ENCODE data around the gene RNF149. TPM values are rescaled to one million over a fixed set of nuclear protein-coding genes. Genes with fewer than 3 reads are reported as not detected.
"Not testable (repeated sequence)": the region's sequence is repeated elsewhere in the genome, so short reads cannot be mapped to it uniquely, and the experiment has no call there.

Gene RNF149
- total RNA-seq, 4 donors from 2014 or later = 14.7 to 27.7 (median 18.5) TPM

DNA sequence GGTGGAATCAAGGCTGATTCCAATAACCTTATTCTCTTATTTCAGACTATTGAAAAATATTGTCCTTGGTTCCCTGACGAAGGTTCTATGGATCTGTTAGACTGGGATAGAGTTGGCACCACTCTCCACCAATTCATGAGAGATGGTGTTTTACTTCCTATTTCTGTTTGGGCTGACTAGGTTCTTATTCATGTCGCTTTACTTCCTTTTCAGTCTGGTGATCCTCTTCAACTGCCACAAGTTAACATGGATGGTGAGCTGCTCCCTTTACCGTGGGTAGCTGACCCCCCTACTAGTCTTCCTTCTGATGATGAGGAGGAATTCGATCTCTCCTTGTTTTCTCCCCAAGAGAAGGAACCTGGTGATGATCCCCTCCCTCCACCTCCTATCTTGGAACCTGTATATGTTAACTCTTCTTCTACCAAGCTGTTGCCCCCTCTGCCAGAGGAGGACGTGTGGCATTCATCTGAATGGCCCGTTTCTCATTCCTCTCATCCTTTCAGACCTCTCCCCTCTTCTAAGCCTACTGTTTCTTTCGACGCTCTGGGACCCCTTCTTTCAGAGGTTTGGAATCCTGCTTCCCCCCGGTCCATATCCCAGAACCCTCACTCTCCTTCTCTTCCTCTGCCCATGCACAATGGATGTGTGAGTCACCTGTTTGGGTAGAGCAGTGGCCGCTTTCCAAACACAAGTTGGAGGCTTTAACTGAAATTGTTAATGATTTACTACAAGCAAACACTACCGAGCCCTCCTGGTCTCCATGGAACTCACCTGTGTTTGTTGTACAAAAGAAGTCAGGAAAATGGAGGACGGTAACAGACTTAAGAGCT, 69.4 kb downstream of the RNF149 start:
- in situ Hi-C loops (cut with MboI; ENCODE audit: low sequenced_read_pairs in 4 of 4) = no loop called here
- ATAC-seq = no peak
- Histone ChIP-seq H3K36me3 (no peaks in the 10 kb centered on the region), H3K27ac (no peak overlapping the region), H3K4me1 (peaks cover 0 to 6% of the 10 kb centered on the region in 2 donors), H3K9me3 (no peaks in the 10 kb centered on the region), H3K27me3 (no peaks in the 10 kb centered on the region), H3K4me3 (no peak overlapping the region)
- intact Hi-C loops (cut with DNase I; ENCODE audit: low total_unique reads) = no loop called here
- DNase-seq = no peak
- no peak for TF ChIP-seq POLR2A (IDR thresholded peaks at IDR 0.05)
- TF ChIP-seq CTCF (IDR thresholded peaks at IDR 0.05 in 4 of 5, conservative IDR thresholded peaks at IDR 0.05 in 1 of 5) = no peak

GRCh38 chr2:101237944-101238343, 70.6 kb downstream of the RNF149 start:
- in situ Hi-C loops (cut with MboI; ENCODE audit: low sequenced_read_pairs in 4 of 4); intact Hi-C loops (cut with DNase I; ENCODE audit: low total_unique reads); ATAC-seq: not testable (repeated sequence)

GRCh38 chr2:101235956-101236355, 72.5 kb downstream of the RNF149 start:
- H3K4me1 ChIP-seq; H3K4me3 ChIP-seq; in situ Hi-C loops (cut with MboI; ENCODE audit: low sequenced_read_pairs in 4 of 4); intact Hi-C loops (cut with DNase I; ENCODE audit: low total_unique reads); H3K27me3 ChIP-seq; ATAC-seq; H3K27ac ChIP-seq; DNase-seq; H3K9me3 ChIP-seq; H3K36me3 ChIP-seq: not testable (repeated sequence)

More at GRCh38 chr2:101237944-101238343, 70.6 kb downstream of the RNF149 start:
- not testable (repeated sequence) for H3K9me3 ChIP-seq, H3K27ac ChIP-seq, H3K36me3 ChIP-seq, H3K27me3 ChIP-seq, H3K4me3 ChIP-seq, H3K4me1 ChIP-seq, DNase-seq

GRCh38 chr2:101234169-101234938, 74.1 kb downstream of the RNF149 start:
- no peaks in the 10 kb centered on the region for H3K4me1 ChIP-seq
- DNase-seq (no peak), ATAC-seq (no peak)
- H3K27ac ChIP-seq = no peak overlapping the region
- no peaks in the 10 kb centered on the region for H3K36me3 ChIP-seq
- no peak overlapping the region for H3K4me3 ChIP-seq
- no peaks in the 10 kb centered on the region for H3K27me3 ChIP-seq
- intact Hi-C loops (cut with DNase I; ENCODE audit: low total_unique reads) = no loop called here
- in situ Hi-C loops (cut with MboI; ENCODE audit: low sequenced_read_pairs in 4 of 4) = no loop called here
- TF ChIP-seq POLR2A (IDR thresholded peaks at IDR 0.05) = no peak
- no peak for TF ChIP-seq CTCF (IDR thresholded peaks at IDR 0.05 in 4 of 5, conservative IDR thresholded peaks at IDR 0.05 in 1 of 5)
- no peaks in the 10 kb centered on the region for H3K9me3 ChIP-seq

- ATAC-seq (no peak), DNase-seq (no peak)
- Histone ChIP-seq H3K27ac (no peak overlapping the region), H3K4me3 (no peak overlapping the region), H3K9me3 (no peaks in the 10 kb centered on the region), H3K4me1 (no peaks in the 10 kb centered on the region), H3K27me3 (no peaks in the 10 kb centered on the region), H3K36me3 (no peaks in the 10 kb centered on the region)
- in situ Hi-C loops (cut with MboI; ENCODE audit: low sequenced_read_pairs in 4 of 4) = no loop called here
- no peak for TF ChIP-seq CTCF (IDR thresholded peaks at IDR 0.05 in 4 of 5, conservative IDR thresholded peaks at IDR 0.05 in 1 of 5)
- no peak for TF ChIP-seq POLR2A (IDR thresholded peaks at IDR 0.05)
- intact Hi-C loops (cut with DNase I; ENCODE audit: low total_unique reads) = no loop called here
These were observed 75.7 kb downstream of the RNF149 start for GRCh38 chr2:101232770-101233169.
